Lung microvascular endothelial cell (primary cell): ENCODE data around the gene COX7A1. TPM values are rescaled to one million over a fixed set of nuclear protein-coding genes. Genes with fewer than 3 reads are reported as not detected.
"Not testable (repeated sequence)": the region's sequence is repeated elsewhere in the genome, so short reads cannot be mapped to it uniquely, and the experiment has no call there.

Experiments used
- DNase-seq, 2 donors: peaks; one replicate each; pipeline versions ENCODE4 v3.0.0 to v3.0.0-alpha.2; 2010; ENCODE audit warnings: low read depth in 2 of 2
- total RNA-seq: library from RNA; depleted of rRNA; stranded (reverse); fragments of >200 nt; gene quantifications from 2 replicates; pipeline ENCODE4 v1.2.1, GENCODE V29; 2014

The COX7A1 gene
- 88.5 and 153 TPM in 2 replicates for total RNA-seq

DNA sequence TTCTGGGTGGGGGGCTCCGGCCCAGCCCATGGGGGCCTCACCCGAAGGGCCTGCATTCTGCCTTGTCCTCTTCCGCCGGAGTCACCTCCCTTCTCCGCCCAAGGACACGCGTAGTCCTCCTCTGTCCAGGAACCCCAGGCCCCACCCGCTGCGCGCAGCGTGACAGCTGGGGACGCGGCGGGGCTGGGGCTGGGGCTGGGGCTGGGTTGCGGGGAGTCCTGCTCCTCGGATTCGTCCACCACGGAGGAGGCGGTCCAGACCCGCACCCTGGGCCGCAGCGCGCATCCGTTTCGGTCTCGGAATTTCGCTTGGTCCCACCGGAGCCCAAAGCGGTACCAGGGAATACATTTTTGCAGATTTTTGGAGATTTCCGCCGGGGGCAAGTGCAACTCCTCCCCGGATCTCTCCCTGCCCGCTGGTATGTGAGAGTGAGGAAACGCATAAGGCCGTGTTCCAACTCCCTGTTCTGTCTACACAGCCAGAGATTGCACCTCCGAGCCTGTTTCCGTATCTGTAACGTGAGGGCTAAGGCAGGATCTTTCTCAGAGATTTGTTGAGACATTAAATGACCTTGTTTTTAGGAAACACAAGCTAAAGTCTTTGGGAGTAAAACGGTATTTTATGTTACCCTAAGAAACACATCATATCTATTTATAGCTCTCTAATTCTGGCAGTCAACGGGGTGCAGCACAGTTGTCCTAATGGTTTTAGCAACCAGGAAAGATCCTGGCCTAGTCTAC is at the start of gene COX7A1:
Gene COX7A1, minus strand, starts transcription at position 96 of the 740 bp plus-strand sequence. Its CDS starts 40 bp downstream, at position 56.
- DNase-seq, result peak; percentile 45 to 58

DNA sequence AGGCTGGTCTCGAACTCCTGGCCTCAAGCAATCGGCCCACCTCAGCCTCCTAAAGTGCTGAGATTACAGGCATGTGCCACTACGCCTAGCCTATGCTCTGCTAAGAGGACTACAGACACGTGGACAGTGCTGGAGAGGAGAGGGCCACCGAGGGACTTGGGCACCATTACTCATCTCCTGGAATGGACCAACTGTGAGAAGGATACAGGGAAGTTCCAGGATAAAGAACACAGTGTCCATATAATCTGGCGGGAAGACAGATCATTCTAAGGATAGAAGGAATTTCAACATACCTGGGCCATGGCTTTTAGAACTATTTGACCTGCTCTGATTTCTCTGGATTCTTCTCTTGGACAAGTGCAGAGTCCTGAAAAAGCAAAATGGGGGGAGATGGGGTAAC is 49.4 kb upstream of the COX7A1 start:
- no peak for DNase-seq

DNA sequence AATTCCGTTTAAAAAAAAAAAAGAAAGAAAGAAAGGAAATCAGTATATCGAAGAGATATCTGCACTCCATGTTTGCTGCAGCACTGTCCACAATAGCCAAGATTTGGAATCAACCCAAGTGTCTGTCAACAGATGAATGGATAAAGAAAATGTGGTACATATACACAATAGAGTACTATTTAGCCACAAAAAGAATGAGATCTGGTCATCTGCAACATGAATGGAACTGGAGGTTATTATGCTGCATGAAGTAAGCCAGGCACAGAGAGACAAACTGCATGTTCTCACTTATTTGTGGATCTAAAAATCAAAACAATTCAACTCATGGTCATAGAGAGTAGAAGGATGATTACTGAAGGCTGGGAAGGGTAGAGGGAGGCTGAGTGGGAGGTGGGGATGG is 45.9 kb upstream of the COX7A1 start:
- DNase-seq, result peak in 1 of 2 donors; percentile 22

DNA sequence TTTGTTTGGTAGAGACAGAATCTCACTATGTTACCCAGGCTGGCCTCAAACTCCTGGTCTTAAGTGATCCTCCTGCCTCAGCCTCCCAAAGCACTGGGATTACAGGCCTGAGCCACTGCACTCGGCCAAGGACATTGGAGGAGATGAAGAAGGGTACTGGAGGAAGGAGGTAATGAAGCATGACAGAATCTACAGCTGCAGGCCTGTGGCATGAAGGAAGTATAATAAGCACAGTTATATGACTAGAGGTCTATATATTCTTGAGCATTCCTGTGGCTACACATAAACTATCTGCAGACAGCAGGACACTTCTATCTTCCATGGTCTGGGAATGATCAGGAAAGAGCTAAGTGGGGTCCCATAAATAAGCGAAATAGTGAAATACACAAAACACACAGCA is 44.0 kb upstream of the COX7A1 start:
- no peak for DNase-seq

DNA sequence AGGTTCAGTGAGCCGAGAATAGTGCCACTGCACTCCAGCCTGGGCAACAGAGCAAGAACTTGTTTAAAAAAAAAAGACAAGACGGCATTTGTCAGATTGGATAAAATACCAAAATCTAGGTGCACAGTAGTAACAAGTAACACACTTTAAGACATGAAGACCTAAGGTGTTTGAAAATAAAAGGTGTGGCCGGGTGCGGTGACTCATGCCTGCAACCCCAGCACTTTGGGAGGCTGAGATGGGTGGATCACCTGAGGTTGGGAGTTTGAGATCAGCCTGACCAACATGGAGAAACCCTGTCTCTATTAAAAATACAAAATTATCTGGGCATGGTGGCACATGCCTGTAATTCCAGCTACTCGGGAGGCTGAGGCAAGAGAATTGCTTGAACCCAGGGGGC is 34.5 kb upstream of the COX7A1 start:
- DNase-seq, result not testable (repeated sequence)

DNA sequence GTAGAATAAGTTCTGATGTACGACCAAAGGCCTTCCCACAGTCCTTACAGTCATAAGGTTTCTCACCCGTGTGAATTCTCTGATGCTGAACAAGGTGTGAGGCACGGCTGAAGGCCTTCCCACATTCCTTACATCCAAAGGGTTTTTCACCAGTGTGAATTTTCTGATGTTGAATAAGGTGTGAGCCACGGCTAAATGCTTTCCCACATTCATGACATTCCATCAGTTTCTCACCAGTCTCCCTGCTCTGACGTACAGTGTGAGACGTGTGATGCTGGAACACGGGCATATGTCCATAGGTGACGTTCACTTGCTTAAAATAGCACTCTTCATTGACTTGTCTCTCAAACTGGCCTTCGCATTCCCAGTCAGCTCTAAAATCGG is 31.0 kb upstream of the COX7A1 start:
- no peak for DNase-seq

DNA sequence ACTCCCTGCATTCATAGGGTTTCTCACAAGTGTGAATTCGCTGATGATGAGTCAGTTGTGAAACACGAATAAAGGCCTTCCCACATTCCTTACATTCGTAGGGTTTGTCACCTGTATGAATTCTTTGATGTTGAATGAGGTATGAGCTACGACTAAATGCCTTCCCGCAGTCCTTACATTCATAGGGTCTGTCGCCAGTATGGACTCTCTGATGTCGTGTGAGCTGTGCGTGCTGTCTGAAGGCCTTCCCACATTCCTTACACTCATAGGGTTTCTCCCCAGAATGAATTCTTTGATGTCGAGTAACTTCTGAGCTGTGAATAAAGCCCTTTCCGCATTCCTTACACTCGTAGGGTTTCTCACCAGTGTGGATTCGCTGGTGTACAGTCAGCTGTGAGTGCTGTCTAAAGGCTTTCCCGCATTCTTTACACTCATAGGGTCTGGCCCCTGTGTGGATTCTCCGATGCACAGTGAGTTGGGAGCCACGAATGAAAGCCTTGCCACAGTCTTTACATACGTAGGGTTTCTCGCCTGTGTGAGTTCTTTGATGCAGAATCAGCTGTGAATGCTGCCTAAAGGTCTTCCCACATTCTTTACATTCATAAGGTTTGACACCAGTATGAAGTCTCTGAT is 30.5 kb upstream of the COX7A1 start:
- no peak for DNase-seq

DNA sequence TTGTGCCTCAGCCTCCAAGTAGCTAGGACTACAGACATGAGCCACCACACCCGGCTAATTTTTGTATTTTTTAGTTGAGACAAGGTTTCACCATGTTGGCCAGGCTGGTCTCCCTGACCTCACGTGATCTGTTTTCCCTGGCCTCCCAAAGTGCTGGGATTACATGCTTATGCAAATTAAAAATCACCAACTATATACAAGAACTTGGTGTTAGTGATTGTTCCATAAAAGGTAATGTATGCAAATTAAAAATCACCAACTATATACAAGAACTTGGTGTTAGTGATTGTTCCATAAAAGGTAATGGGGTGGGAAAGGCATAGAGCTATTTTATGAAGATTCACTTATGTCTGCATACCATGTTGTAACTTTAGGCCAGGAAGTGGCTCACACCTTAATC is 26.8 kb upstream of the COX7A1 start:
- not testable (repeated sequence) for DNase-seq

DNA sequence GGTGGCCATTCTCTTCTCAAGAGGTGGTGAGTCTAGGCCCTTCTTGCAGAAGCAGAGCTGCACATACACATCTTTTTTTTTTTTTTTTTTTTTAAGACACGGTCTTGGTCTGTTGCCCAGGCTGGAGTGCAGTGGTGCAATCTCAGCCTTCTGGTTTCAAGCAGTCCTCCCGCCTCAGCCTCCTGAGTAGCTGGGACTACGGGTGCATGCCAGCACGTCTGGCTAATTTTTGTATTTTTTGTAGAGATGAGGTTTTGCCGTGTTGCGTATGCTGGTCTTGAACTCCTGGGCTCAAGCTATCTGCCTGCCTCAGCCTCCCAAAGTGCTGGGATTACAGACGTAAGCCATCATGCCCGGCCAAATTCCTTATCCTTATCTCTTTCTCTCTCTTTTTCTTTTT is 21.6 kb upstream of the COX7A1 start:
- not testable (repeated sequence) for DNase-seq

DNA sequence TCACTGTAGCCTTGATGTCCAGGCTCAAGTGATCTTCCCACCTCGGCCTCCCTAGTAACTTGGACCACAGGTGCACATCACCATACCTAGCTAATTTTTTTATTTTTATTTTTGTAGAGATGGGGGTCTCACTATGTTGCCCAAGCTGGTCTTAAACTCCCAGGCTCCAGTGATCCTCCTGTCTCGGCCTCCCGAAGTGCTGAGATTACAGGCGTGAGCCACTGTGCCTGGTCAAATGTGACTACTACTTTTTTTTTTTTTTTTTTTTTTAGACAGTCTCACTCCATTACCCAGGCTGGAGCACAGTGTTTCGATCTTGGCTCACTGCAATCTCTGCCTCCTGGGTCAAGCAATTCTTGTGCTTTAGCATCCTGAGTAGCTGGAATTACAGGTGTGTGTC is 20.6 kb upstream of the COX7A1 start:
- no peak for DNase-seq

DNA sequence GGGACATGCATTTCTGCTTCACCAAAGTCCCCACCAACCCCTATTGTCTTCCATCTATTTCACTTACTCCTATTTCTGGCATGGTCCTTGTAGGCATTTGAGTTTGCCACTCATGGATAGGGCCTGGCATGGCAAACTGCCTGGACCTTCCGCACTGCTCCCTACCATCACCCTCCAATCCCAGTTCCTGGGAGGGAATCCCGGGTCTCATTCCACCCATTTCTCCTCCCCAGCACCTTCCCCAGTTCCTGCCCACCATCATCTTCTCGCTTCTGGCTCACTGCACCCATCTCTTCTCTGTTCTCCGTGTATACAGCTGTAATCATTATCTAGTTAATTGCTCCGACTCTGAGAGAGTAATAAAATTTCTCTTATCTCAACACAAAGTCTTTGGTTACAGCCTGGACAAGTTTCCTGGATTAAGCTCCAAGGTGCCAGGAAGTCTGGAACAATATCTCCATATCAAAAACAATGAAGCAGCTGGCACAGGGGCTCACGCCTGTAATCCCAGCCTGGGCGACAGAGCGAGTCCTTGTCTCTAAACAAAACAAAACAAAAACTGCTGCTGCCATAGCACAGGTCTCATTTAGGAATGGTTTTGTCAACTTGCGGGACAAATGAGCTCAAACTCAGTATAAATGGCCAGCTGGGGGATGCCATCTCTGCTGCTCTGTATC is 17.0 kb upstream of the COX7A1 start:
- peak; percentile 60 to 63 for DNase-seq

DNA sequence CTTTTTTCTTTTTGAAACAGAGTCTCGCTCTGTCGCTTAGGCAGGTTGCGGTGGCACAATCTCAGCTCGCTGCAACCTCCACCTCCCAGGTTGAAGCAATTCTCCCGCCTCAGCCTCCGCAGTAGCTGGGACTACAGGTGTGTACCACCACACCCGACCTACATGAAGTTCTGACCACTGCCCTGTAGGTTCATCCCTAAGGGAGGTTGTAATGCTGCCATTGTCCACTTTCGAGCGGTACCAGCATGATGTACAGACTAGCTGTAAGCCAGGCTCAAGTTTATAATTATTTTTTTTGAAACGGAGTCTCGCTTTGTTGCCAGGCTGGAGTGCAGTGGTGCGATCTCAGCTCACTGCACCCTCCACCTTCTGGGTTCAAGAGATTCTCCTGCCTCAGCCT is 11.6 kb upstream of the COX7A1 start:
- no peak for DNase-seq

DNA sequence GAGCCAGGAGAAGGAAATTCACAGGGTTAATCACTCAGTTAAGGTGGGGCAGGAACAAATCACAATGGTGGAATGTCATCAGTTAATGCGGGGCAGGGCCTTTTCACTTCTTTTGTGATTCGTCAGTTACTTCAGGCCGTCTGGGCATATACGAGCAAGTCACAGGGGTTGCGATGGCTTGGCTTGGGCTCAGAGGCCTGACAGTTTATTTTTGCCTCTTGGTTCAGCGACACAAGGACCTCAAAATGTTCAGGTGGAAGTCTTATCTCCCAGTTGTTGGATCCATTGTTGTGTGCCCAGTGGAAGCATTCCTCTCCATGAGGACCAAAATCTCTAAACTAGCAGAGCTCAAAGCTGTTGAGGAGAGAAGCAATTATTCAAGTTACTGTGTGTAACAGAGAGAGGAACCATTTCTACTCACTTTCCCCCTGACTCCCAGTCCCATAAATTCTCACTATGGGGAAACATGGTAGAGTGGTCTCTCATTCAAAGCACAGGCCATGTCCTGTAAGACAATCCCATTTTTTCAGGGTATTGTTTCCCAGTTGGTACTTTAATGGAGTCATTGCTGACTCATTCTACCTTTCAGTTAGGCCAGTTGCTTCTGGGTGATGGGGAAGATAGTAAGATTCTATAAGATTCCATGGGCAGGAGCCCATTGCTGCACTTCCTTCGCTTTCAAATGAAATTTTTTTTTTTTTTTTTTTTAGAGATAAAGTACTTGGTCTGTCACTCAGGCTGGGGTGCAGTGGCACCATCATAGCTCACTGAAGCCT is 8.8 kb upstream of the COX7A1 start:
- no peak for DNase-seq

DNA sequence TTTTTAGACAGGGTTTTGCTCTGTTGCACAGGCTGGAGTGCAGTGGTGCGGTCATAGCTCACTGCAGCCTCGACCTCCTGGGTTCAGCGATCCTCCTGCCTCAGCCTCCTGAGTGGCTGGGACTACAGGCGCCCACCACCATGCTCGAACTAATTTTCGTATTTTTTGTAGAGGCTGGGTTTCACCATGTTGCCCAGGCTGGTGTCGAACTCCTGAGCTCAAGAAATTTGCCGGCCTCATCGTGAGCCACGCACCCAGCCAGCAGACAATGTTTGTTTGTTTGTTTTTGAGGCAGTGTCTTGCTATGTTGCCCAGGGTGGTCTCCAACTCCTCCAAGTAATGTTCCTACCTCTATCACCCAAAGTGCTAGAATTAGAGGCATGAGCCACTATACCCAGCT is 879 bp upstream of the COX7A1 start:
- DNase-seq, result no peak

DNA sequence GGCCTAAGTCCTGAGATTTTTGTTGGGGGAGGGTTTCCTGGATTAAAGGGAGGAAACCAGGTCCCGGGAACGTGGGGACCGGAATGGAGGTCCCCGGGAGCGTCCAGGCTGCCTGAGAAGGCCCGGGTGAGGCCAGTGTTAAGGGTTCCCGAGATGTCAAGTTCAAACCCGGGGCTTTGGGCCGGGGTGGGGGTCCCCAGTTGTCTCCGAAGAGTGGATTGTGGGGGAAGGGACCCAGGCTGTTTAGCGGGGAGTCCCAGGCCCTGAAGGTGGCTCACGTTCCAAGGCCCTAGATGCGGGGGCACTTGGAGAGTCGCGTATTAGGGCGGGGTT is 262 bp downstream of the COX7A1 start:
- DNase-seq, result peak in 1 of 2 donors; percentile 15

DNA sequence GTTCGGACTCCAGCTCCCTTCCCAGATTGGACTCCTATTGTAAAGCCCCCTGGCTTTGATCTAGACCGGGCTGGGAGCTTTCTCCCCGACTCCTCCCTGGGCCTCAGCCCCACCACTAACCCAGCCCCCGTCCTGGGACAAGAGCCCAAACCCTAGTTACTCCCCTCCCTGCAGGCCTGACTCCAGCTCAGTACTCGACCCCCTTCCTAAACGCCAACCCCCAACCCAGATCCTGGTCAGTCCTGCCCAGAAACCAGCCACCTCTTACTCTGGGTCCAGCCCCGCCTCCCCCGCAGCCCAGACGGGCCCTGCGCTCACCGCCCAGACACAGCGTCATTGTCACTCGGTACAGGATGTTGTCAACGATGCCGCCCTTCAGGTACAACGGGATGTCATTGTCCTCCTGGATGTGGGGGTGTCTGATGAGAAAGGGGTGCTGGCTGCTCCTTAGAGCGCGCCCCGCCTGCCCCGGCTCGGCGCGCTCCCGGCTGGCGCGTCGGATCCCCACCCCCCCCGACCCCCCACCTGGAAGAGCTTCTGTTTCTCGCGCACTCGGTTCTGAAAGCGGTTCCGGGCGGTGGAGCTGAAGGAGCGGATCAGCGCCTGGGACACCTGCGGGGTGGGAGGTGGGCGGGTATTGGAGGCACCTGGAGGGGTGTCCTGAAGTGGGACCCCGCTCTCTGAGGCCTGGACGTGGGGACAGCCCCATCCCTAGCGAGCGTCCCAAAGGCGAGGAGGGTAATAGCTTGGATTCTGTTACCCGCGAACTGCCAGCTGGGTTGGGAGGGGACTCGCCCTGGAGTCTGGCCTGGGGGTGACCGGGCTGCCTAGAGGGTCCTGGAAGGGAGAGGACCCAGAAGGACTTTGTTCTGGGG is 866 bp downstream of the COX7A1 start:
- DNase-seq, result peak; percentile 35 to 67

DNA sequence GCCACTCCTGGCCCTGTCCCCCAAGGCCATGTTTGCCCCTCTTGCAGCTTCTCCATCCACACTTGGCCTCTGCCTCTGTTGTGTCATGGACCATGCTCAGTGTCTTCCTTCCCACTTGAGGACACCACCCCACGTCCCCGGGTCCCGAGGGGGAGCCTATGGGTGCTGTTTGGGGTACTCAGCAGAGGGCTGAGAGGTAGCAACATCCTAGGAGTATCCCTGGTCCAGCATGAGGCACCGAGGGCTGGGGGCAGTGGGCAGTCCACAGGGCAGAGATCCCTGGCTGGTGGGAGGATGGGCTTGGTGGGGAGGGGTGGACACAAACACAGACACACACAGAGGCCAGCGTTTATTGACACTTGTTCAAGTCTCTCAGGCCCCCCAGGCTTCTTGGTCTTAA is 1.7 kb downstream of the COX7A1 start:
- no peak for DNase-seq

DNA sequence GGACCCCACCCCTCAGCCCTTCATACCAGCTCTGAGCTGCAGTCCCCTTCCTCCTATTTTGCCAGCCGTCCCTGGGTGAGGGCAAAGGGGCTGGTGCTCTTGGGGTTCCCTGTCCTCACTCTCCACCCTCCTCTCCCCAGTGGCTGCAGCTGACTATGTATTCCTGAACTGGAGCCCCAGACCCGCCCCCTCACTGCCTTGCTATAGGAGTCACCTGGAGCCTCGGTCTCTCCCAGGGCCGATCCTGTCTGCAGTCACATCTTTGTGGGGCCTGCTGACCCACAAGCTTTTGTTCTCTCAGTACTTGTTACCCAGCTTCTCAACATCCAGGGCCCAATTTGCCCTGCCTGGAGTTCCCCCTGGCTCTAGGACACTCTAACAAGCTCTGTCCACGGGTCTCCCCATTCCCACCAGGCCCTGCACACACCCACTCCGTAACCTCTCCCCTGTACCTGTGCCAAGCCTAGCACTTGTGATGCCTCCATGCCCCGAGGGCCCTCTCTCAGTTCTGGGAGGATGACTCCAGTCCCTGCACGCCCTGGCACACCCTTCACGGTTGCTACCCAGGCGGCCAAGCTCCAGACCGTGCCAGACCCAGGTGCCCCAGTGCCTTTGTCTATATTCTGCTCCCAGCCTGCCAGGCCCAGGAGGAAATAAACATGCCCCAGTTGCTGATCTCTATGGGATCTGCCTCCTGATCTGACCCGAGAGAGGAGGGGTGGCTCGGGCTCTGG is 2.4 kb downstream of the COX7A1 start:
- DNase-seq, result no peak

DNA sequence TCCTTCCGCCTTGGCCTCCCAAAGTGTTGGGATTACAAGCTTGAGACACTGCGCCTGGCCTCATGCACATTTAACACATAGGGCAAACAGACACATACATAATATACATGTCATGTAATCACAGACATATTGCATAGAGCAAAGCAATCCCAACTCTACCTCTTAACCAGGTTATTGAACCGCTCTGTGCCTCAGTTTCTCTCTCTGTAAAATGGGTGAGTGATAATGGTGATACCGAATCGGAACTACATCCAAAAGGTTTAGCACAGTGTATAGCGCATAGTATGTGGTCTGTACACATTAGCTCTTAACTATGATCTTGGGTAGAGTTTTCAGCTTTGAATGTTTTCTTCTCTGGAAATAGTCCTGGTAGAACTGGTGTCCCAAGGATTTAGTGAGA is 7.6 kb downstream of the COX7A1 start:
- DNase-seq, result no peak

DNA sequence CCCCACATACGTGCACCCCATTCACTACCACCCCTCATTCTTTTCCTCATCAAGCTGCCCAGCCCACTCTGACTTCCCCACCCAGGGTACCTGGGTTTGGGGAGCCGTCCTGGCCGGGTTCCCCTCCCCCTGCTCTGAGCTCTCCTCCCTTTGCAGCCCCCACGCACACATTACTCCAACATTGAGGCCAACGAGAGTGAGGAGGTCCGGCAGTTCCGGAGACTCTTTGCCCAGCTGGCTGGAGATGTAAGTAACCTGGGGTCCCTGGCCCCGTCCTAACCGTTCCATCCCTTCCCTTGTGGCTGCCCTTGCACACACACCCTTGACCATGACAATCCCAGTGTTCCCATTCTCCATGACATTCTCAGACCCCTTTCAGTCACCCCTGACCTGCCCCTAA is 9.8 kb downstream of the COX7A1 start:
- DNase-seq, result no peak
